GM03348 (cell line): Measurements from ENCODE around the gene B4GALT6.

Experiments
- DNase-seq: peaks from one replicate; pipeline ENCODE4 v3.0.0; 2012; ENCODE audit warnings: low spot score

B4GALT6 gene

GRCh38 chr18:31686986-31687928 lies 2.9 kb upstream of the B4GALT6 start:
- no peak for DNase-seq

GRCh38 chr18:31686572-31686971 lies 2.2 kb upstream of the B4GALT6 start:
- DNase-seq, result no peak

- peak; percentile 84 for DNase-seq
Measured at GRCh38 chr18:31685097-31686082, 1.0 kb upstream of the B4GALT6 start.

- no peak for DNase-seq
Measured at GRCh38 chr18:31683968-31684278, 458 bp downstream of the B4GALT6 start.

GRCh38 chr18:31683106-31683505 lies 1.3 kb downstream of the B4GALT6 start:
- no peak for DNase-seq

- no peak for DNase-seq
Measured at GRCh38 chr18:31680831-31681568, 3.4 kb downstream of the B4GALT6 start.

GRCh38 chr18:31680433-31680811 lies 4.0 kb downstream of the B4GALT6 start:
- DNase-seq, result no peak

- no peak for DNase-seq
Measured at GRCh38 chr18:31679791-31680432, 4.5 kb downstream of the B4GALT6 start.

- DNase-seq, result peak; percentile 36
Measured at GRCh38 chr18:31679133-31679742, 5.1 kb downstream of the B4GALT6 start.

- DNase-seq, result no peak
Measured at GRCh38 chr18:31678425-31678824, 6.0 kb downstream of the B4GALT6 start.

GRCh38 chr18:31677592-31677991 lies 6.8 kb downstream of the B4GALT6 start:
- DNase-seq, result no peak

- DNase-seq, result no peak
Measured at GRCh38 chr18:31675404-31675803, 9.0 kb downstream of the B4GALT6 start.

GRCh38 chr18:31672628-31673135 lies 11.7 kb downstream of the B4GALT6 start:
- no peak for DNase-seq

- DNase-seq, result no peak
Measured at GRCh38 chr18:31671951-31672350, 12.4 kb downstream of the B4GALT6 start.

- no peak for DNase-seq
Measured at GRCh38 chr18:31669541-31669940, 14.8 kb downstream of the B4GALT6 start.

- peak; percentile 24 for DNase-seq
Measured at GRCh38 chr18:31667185-31667584, 17.2 kb downstream of the B4GALT6 start.

- DNase-seq, result no peak
Measured at GRCh38 chr18:31666055-31666454, 18.3 kb downstream of the B4GALT6 start.

GRCh38 chr18:31664101-31664500 lies 20.3 kb downstream of the B4GALT6 start:
- no peak for DNase-seq

GRCh38 chr18:31661965-31662364 lies 22.4 kb downstream of the B4GALT6 start:
- DNase-seq, result peak; percentile 13

- DNase-seq, result no peak
Measured at GRCh38 chr18:31660763-31661162, 23.6 kb downstream of the B4GALT6 start.
